SKM-1 treated with dmso at 0.1 percent for 144 hours (cell line): ENCODE measurements around the gene ZNF385C.
"Not testable (repeated sequence)": the region's sequence is repeated elsewhere in the genome, so short reads cannot be mapped to it uniquely, and the experiment has no call there.

ENCODE experiments used
- DNase-seq: peaks from one replicate; lab custom pipeline; 2025; ENCODE audit not compliant: unreplicated experiment; lab: John Stamatoyannopoulos, UW

Gene ZNF385C

GRCh38 chr17:42023524-42024349, 74.5 kb downstream of the ZNF385C start:
- peak; percentile 87 for DNase-seq

- DNase-seq, result not testable (repeated sequence)
These were observed 77.4 kb downstream of the ZNF385C start for GRCh38 chr17:42020845-42021244.

DNA sequence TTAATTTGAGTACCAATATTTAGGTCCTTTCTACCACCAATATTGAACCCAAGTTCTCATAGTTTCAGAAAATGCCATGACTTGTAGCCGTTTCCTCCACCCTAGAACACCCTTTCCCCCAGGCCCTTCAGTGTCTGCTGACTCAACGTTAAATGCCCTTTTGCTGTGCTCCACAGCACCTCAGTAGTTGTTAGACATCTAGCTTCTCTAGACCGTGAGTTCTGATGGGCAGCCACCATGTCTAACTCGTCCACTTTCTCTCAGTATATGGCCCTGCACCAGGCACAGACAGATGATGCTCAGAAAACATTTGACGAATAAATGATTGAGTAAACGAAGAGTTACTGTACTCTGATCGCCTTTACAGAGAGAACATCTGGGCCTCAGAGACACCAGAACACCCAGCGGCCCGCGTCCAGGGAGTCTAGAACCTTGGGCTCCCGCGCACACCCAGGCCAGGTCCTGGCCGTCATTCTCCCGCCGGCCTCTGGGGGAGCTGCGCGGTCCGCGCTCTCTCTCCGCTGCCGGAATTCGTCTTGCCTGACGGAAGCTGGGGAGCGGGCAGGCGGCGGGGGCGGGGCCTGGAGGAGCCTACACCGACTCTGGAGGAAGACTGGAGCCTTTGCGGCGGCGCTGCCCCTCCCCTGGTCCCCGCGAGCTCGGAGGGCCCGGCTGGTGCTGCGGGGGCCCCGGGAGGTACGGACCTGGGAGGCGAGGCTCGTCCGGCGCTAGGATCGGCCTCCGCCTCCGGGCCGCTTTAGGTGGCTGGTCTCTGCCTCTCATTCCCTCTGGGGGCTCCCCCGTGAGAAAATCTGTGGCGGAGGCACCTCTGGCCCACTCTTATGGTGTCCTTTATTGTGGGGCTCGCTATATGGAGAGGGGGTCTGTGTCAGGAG, 78.5 kb downstream of the ZNF385C start, which contains the start of gene NKIRAS2:
NKIRAS2 (plus strand) TSS at position 582 of the 896 bp plus-strand sequence. CDS start 1,488 bp downstream, outside the sequence.
- DNase-seq, result peak; percentile 91

DNA sequence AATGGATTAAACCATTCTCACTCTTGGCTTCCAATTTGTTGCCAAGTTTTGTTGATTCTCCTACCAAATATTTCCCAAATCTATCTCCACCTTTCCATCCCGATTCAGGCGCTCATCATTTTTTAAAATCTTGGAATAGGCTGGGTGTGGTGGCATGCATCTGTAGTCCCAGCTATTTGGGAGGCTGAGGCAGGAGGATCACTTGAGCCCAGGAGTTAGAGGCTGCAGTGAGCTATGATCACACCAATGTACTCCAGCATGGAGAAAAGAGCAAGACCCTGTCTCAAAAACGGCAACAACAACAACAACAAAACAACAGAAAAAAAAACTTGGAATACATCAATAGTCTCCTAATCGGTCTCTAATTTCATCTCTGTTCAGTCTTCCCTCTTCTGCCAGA, 79.3 kb downstream of the ZNF385C start:
- no peak for DNase-seq

DNA sequence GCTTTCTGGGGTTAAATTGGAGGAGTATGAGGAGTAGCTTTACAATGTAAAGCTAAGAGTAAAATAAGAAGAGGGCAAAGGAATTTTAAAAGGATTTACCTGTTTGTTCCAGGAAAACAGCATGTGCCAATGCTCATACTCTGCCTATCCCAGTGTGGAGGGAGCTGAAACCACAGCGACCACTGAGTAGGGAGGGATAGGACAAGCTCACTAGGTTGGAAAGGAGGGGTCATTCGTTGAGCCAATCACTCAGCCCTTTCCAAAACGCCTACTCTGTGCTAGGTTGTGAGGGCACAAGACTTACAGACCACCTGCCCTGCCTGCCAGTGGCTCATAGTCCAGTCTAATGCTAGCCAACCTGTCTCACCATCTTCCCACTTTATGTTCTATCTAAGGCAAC, 79.9 kb downstream of the ZNF385C start:
- DNase-seq, result no peak

- no peak for DNase-seq
These were observed 80.4 kb downstream of the ZNF385C start for GRCh38 chr17:42017866-42018200.

- peak; percentile 88 for DNase-seq
These were observed 81.1 kb downstream of the ZNF385C start, which contains the start of gene DNAJC7 for GRCh38 chr17:42016941-42017865. Gene DNAJC7 (minus strand): TSS chr17:42017439. CDS start chr17:42017416, 23 bp downstream.

GRCh38 chr17:42016411-42016831, 81.9 kb downstream of the ZNF385C start:
- no peak for DNase-seq

- DNase-seq, result not testable (repeated sequence)
These were observed 84.5 kb downstream of the ZNF385C start for GRCh38 chr17:42013740-42014139.

DNA sequence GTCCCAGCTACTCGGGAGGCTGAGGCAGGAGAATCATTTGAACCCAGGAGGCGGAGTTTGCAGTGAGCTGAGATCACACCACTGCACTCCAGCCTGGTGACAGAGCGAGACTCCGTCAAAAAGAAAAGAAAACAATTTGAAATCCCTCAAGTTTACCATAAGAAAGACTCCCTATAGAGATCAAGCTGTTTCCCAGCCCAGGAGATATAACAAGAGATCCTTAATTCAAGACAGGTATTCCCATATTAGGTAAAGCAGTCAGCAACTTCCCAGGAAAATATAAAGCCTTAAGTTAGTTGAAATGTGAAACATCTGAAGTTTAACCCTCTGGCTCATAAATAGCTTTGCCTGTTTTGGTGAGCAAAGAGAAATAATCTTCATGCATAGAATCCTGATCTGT, 85.9 kb downstream of the ZNF385C start:
- not testable (repeated sequence) for DNase-seq

DNA sequence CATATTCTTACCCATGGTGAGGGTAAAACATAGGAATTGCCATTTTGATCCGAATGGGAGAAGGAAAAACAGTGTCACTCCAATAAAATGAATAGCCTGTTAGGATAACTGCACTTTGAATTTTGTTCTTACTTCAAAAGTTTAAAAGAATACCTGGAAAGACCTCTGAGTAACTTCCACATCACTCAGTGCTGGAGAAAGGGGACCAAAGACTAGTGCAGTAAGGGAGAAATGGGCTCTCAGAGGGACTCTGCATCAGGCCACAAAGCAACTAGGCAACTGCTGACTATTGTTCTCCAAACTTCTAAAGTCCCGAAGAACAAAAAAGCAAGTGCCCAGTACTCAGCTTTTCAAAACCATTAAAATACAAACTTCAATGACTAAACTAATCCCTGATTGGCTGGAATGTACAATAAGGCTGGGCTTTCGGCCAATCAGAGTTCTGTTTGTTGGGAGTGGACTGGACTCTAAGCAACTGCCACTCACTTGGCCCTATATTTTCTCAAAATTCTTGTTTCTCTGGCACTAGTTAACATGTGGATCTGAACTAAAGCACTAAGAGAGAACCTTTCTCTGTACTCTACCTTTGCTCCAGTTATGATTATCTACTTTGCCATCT, 87.3 kb downstream of the ZNF385C start:
- DNase-seq, result no peak

DNA sequence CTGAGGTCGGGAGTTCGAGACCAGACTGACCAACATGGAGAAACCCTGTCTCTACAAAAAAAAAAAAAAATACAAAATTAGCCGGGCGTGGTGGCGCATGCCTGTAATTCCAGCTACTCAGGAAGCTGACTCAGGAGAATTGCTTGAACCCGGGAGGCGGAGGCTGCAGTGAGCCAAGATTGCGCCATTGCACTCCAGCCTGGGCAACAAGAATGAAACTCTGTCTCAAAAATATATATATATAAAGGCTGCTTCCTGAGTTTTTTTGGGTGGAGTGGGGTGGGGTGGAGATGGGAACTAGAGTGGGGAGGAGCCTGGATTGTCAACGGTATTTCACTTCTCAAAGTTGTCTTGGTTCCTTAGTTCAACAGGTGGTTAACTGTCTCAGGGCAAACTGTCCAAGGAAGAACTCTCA, 88.0 kb downstream of the ZNF385C start:
- DNase-seq, result not testable (repeated sequence)

DNA sequence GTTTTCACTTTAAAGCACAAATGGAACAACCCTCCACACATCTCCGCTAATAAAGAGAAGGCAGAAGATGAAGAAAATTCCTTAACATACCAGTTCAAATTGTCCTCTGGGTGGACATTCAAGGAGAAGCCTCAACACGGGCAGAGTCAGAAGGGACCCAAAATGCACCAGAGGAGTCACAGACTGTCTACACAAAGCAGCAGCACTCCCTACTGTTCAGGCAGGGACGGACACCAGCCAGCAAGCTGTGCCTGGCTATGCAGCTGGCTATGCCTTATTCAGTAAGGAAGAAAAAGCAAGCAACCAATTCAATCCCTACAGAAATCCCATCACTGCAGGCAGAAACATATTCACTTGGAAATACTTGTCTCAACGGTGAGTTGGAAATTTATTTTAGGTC, 89.1 kb downstream of the ZNF385C start:
- DNase-seq, result no peak

DNA sequence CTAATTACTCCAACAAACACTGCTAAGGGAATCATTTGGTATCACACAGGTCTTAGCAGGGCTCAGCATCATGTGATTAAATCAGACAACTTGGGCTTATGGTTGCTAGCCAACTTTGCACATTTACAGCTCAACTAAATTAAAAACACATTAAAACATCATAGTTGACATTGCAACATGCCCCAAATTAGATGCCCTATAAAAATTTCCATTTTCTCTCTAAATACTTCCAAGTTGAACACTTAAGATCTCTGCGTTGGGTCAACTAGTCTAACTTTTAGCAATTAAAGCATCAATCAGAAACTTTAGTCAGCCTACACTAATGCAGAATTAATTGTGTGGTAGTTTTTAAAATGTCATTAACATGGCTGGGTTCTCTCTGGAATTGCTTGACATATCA, 93.1 kb downstream of the ZNF385C start:
- DNase-seq, result no peak

GRCh38 chr17:42002792-42003301, 95.4 kb downstream of the ZNF385C start:
- DNase-seq, result no peak

GRCh38 chr17:42002175-42002791, 96.0 kb downstream of the ZNF385C start:
- no peak for DNase-seq

DNA sequence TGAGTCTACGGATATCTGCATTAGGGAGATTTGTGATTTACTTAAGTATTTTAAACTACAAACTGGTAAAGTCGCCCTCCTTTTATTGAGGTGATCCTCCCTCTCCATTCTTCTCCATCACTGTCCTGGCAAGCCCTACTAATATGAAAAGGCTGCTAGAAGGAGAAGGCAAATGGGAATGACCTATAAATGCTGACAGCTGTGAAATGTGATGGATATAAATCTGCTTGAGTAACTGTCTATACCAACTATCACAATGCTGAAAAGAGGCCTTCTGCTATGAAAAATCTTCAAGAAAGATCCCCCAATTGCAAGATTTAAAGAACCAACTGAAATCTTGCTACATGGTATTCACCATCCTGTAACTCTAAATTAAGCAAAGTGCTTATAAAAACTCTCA, 96.5 kb downstream of the ZNF385C start:
- no peak for DNase-seq

- DNase-seq, result no peak
These were observed 97.7 kb downstream of the ZNF385C start for GRCh38 chr17:42000413-42001133.

DNA sequence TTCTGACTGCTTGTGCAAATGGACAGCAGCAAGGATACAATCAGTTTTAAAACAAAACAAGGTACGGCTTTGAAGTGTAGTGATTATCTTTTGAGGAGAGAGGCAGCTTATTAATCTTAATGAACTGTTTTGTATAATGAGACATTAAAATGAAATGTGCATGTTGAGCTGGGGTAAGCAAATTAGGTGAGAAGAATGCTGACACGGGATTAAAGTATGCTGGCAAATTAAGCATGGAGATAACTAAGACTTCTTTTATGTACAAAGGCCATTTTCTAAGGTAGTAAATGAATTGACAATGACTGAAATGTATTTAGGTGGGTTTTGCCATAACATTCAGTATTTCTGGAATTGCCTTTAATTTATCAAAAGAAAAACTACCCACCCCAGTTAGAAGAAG, 99.8 kb downstream of the ZNF385C start:
- no peak for DNase-seq
